ENCODE measurements around the gene CDAN1. TPM values are rescaled to one million over a fixed set of nuclear protein-coding genes. Genes with fewer than 3 reads are reported as not detected.

The CDAN1 gene
- total and polyA plus RNA-seq, 3 donors from 2014 or later: 17.1 to 43.5 (median 27.5) TPM

GRCh38 chr15:42735382-42736165 is 1.4 kb downstream of the CDAN1 start:
- intact Hi-C loops (cut with DNase I; ENCODE audit: low total_unique reads): loop anchor here (10.0 kb wide), 1 partner anchor 189 kb away; the partner anchor contains the start of gene TTBK2
- Histone ChIP-seq H3K27me3 (no peaks in the 10 kb centered on the region), H3K4me1 (peaks cover 11% of the 10 kb centered on the region), H3K9me3 (no peaks in the 10 kb centered on the region), H3K27ac (peak overlapping the region; percentile 25 to 96), H3K4me3 (peak overlapping the region; percentile 80 to 87), H3K36me3 (ENCODE audit: low read depth, missing control alignments) (no peaks in the 10 kb centered on the region)
- TF ChIP-seq POLR2A (IDR thresholded peaks at IDR 0.05): no peak
- TF ChIP-seq, protein P1, sequence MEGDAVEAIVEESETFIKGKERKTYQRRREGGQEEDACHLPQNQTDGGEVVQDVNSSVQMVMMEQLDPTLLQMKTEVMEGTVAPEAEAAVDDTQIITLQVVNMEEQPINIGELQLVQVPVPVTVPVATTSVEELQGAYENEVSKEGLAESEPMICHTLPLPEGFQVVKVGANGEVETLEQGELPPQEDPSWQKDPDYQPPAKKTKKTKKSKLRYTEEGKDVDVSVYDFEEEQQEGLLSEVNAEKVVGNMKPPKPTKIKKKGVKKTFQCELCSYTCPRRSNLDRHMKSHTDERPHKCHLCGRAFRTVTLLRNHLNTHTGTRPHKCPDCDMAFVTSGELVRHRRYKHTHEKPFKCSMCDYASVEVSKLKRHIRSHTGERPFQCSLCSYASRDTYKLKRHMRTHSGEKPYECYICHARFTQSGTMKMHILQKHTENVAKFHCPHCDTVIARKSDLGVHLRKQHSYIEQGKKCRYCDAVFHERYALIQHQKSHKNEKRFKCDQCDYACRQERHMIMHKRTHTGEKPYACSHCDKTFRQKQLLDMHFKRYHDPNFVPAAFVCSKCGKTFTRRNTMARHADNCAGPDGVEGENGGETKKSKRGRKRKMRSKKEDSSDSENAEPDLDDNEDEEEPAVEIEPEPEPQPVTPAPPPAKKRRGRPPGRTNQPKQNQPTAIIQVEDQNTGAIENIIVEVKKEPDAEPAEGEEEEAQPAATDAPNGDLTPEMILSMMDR (IDR thresholded peaks at IDR 0.05): no peak
- WGBS, 2 donors: 44 to 64% methylated on average over 8 to 19 of the region's 19 CpGs
- DNase-seq: no peak

DNA sequence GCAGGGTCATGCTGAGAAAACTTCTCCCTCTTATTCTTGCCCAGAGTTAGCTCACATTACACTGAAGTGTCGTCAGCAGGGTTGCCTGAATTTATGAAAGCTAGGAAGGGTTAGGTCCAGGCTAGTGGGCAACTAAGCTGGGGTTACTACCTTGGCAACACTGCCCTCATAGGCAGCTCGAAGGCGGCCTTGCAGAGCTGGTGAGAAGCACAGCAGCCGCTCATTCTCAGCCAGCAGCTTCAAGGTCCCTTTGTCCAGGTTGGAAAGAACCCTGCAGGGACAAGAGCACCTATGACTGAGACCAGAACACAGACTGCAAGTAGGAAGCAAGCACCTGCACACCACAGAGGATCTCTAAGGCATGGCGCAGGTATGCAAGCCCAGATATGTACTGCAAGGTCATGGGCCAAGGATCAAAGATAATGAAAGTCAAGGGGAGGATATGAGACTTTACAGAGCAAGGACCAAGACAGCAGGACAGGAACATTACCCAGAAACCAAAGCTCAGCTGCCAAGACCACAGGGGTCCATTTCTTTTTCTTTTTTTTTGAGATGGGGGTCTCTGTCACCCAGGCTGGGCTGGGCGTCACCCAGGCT is 2.8 kb downstream of the CDAN1 start:
- Histone ChIP-seq H3K27me3 (no peaks in the 10 kb centered on the region), H3K4me1 (peaks cover 11% of the 10 kb centered on the region), H3K9me3 (no peaks in the 10 kb centered on the region), H3K36me3 (ENCODE audit: low read depth, missing control alignments) (no peaks in the 10 kb centered on the region), H3K4me3 (no peak overlapping the region), H3K27ac (no peak overlapping the region)
- intact Hi-C loops (cut with DNase I; ENCODE audit: low total_unique reads): loop anchor here (10.0 kb wide), 1 partner anchor 191 kb away; the partner anchor contains the start of gene TTBK2
- TF ChIP-seq, protein P1 (IDR thresholded peaks at IDR 0.05): no peak
- no peak for TF ChIP-seq POLR2A (IDR thresholded peaks at IDR 0.05)
- no peak for DNase-seq
- 79 to 89% methylated on average over 2 to 6 of the region's 6 CpGs for WGBS, 2 donors

DNA sequence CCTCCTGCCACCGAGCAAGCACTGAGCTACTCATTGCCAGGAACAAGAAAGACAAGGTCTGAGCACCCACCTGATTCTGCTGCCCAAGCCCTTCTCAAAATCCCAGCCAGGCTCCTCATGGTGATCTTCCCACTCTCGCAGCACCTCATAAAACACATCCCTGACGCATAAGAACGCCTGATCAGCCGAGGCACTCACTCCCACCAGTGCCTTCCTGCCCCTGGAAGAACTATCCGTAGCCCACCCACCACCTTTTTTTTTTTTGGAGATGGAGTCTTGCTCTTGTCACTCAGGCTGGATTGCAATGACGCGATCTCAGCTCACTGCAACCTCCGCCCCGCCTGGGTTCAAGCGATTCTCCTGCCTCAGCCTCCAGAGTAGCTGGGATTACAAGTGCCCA is 3.9 kb downstream of the CDAN1 start:
- WGBS, 2 donors: 93% methylated on average over 11 of the region's 11 CpGs
- H3K9me3 ChIP-seq: no peaks in the 10 kb centered on the region
- no peak for DNase-seq
- H3K27me3 ChIP-seq: no peaks in the 10 kb centered on the region
- intact Hi-C loops (cut with DNase I; ENCODE audit: low total_unique reads): loop anchor here (10.0 kb wide), 1 partner anchor 192 kb away; the partner anchor contains the start of gene TTBK2
- TF ChIP-seq POLR2A (IDR thresholded peaks at IDR 0.05): no peak
- TF ChIP-seq, protein P1 (IDR thresholded peaks at IDR 0.05): no peak
- peaks cover 11% of the 10 kb centered on the region for H3K4me1 ChIP-seq
- no peak overlapping the region for H3K27ac ChIP-seq
- H3K36me3 ChIP-seq (ENCODE audit: low read depth, missing control alignments): no peaks in the 10 kb centered on the region
- no peak overlapping the region for H3K4me3 ChIP-seq

DNA sequence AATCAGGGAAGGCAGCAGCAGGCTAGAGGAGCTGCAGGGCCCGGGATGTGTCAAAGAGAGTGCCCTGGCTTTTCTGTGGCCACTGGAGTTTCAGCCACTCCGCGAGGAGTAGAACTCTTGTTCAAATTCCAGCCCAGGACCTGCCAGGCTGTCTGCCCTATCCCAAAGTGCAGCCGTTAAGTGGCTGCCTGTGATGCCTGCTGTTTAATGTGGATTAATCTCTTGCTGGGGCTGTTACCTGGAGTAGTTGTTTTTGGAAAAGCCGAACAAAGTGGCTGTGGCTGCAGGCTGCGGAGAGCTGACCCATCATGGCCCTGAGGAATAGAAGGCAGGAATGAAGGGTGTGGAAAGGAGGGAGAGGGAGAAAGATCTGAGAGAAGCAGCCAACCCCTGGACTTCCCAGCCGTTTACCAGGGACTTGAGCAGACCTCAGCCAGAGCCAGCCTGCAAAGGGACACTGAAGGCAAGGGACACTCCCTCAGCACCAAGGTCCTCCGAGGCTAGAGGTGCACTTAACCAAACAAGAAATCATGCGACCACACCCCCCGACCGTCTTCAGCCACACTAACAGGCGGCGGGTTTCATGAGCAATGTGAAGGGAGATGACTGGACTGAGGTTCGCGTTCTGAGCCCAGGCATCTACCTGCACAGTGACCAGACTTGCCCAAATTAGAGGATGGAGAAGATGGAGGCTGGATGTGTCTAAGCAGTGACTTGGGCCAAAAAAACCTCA is 4.7 kb downstream of the CDAN1 start:
- no peaks in the 10 kb centered on the region for H3K9me3 ChIP-seq
- H3K4me3 ChIP-seq: no peak overlapping the region
- no peak overlapping the region for H3K27ac ChIP-seq
- WGBS, 2 donors: 84 to 87% methylated on average over 14 to 15 of the region's 15 CpGs
- no peaks in the 10 kb centered on the region for H3K36me3 ChIP-seq (ENCODE audit: low read depth, missing control alignments)
- peaks cover 11% of the 10 kb centered on the region for H3K4me1 ChIP-seq
- no peaks in the 10 kb centered on the region for H3K27me3 ChIP-seq
- TF ChIP-seq, protein P1 (IDR thresholded peaks at IDR 0.05): no peak
- TF ChIP-seq POLR2A (IDR thresholded peaks at IDR 0.05): no peak
- intact Hi-C loops (cut with DNase I; ENCODE audit: low total_unique reads): loop anchor here (10.0 kb wide), 1 partner anchor 193 kb away; the partner anchor contains the start of gene TTBK2
- DNase-seq: no peak
